Breast epithelium (tissue), 3 donors: Measurements from ENCODE around the gene CRYZL1.

ENCODE experiments used
- CTCF ChIP-seq, 3 donors: fragments of 450-650 bp; IDR thresholded peaks; one replicate each; pipeline ENCODE4 v1.5.1; 2016 to 2017; ENCODE audit warnings: antibody characterized with exemption in 3 of 3, mild to moderate bottlenecking in 3 of 3, moderate library complexity in 3 of 3
- POLR2A ChIP-seq: fragments of 450-650 bp; IDR thresholded peaks from one replicate; pipeline ENCODE4 v1.6.1; 2016; ENCODE audit warnings: antibody characterized with exemption, mild to moderate bottlenecking, moderate library complexity
- POLR2AphosphoS5 ChIP-seq, 3 donors: sonication (generic); formaldehyde crosslinking; IDR thresholded peaks; one replicate each; pipeline ENCODE4 v1.6.1; 2017; ENCODE audit warnings: antibody characterized with exemption in 3 of 3

GRCh38 chr21:33543505-33544129, 97.9 kb downstream of the CRYZL1 start:
- TF ChIP-seq CTCF (IDR thresholded peaks at IDR 0.05): no peak
- no peak for TF ChIP-seq POLR2A
- no peak for TF ChIP-seq POLR2AphosphoS5 (IDR thresholded peaks at IDR 0.05)
